ENCODE results near the gene MTO1.
"Not testable (repeated sequence)": the region's sequence is repeated elsewhere in the genome, so short reads cannot be mapped to it uniquely, and the experiment has no call there.

Gene MTO1
- 64.5 reads per million, percentile 74 among the genes with 10 or more reads in this experiment for total RNA-seq

- DNase-seq, result peak; percentile 83
These were observed at the start of gene MTO1 for GRCh38 chr6:73461537-73462350. MTO1 (plus strand) TSS chr6:73461737; CDS start chr6:73461855, 118 bp downstream.

GRCh38 chr6:73413102-73413501 is 48.4 kb upstream of the MTO1 start:
- DNase-seq, result no peak

- DNase-seq, result no peak
These were observed 43.3 kb upstream of the MTO1 start for GRCh38 chr6:73418081-73418741.

- DNase-seq, result no peak
These were observed 40.0 kb upstream of the MTO1 start for GRCh38 chr6:73421534-73421933.

- DNase-seq, result no peak
These were observed 26.3 kb upstream of the MTO1 start for GRCh38 chr6:73435236-73435635.

- DNase-seq, result no peak
These were observed 18.0 kb upstream of the MTO1 start for GRCh38 chr6:73443555-73443954.

GRCh38 chr6:73451223-73452106 is 10.1 kb upstream of the MTO1 start:
- DNase-seq, result peak; percentile 17

- peak; percentile 67 for DNase-seq
These were observed 9.5 kb upstream of the MTO1 start, which contains the start of gene CGAS for GRCh38 chr6:73452107-73452461. CGAS (minus strand) TSS chr6:73452297; CDS start chr6:73452181, 116 bp downstream.

GRCh38 chr6:73455865-73456629 is 5.5 kb upstream of the MTO1 start:
- no peak for DNase-seq

GRCh38 chr6:73459474-73459873 is 2.1 kb upstream of the MTO1 start:
- not testable (repeated sequence) for DNase-seq

- DNase-seq, result no peak
These were observed 1.5 kb upstream of the MTO1 start for GRCh38 chr6:73460056-73460455.

- no peak for DNase-seq
These were observed 10.3 kb downstream of the MTO1 start for GRCh38 chr6:73471686-73472290.

GRCh38 chr6:73476723-73477122 is 15.2 kb downstream of the MTO1 start:
- DNase-seq, result no peak

- DNase-seq, result no peak
These were observed 15.9 kb downstream of the MTO1 start for GRCh38 chr6:73477407-73477806.

GRCh38 chr6:73481969-73482368 is 20.4 kb downstream of the MTO1 start:
- DNase-seq, result no peak

- no peak for DNase-seq
These were observed 22.9 kb downstream of the MTO1 start for GRCh38 chr6:73484438-73484837.

- DNase-seq, result no peak
These were observed 25.9 kb downstream of the MTO1 start for GRCh38 chr6:73487473-73487872.

- DNase-seq, result no peak
These were observed 29.8 kb downstream of the MTO1 start for GRCh38 chr6:73491377-73491776.

GRCh38 chr6:73497915-73498314 is 36.4 kb downstream of the MTO1 start:
- DNase-seq, result no peak

- no peak for DNase-seq
These were observed 41.7 kb downstream of the MTO1 start for GRCh38 chr6:73503027-73503772.

- DNase-seq, result no peak
These were observed 42.6 kb downstream of the MTO1 start for GRCh38 chr6:73504160-73504559.

Data from effector CD4-positive, alpha-beta T cell (primary cell).